MCF 10A (cell line): ENCODE measurements around the gene CRABP1. TPM values are rescaled to one million over a fixed set of nuclear protein-coding genes. Genes with fewer than 3 reads are reported as not detected.

Source experiments
- BruUV-seq: library from RNA; stranded (reverse); fragments of 400-500 nt; replicated peaks from 2 replicates; lab custom pipeline; 2021; lab: Mats Ljungman, UMichigan
- CTCF ChIA-PET: fragments of 300-600 bp; sonication (Branson Sonifier 250); formaldehyde crosslinking; extraction: SDS; loops from one replicate; lab custom pipeline; 2021; ENCODE audit warnings: antibody characterized with exemption, inconsistent platforms; lab: Yijun Ruan, JAX
- POLR2A ChIA-PET: fragments of 300-600, 350-650 bp; sonication (Branson Sonifier 250); formaldehyde crosslinking; extraction: SDS; loops from one replicate; lab custom pipeline; 2020; ENCODE audit warnings: antibody characterized with exemption, inconsistent platforms; lab: Yijun Ruan, JAX
- DNase-seq: peaks from one replicate; pipeline ENCODE4 v3.0.0-alpha.2; 2018; ENCODE audit not compliant: unreplicated experiment
- H3K27ac Mint-ChIP-seq: one replicate; pipeline ENCODE4 v1.8.0; 2022; ENCODE audit warnings: mild to moderate bottlenecking, low read depth, mixed read lengths; ENCODE audit not compliant: unreplicated experiment
- H3K27me3 Mint-ChIP-seq: one replicate; pipeline ENCODE4 v1.8.0; 2022; ENCODE audit warnings: mixed read lengths; ENCODE audit not compliant: insufficient read depth, unreplicated experiment
- H3K36me3 Mint-ChIP-seq: one replicate; pipeline ENCODE4 v1.8.0; 2022; ENCODE audit warnings: mild to moderate bottlenecking, moderate library complexity, mixed read lengths; ENCODE audit not compliant: insufficient read depth, unreplicated experiment
- H3K4me1 Mint-ChIP-seq: one replicate; pipeline ENCODE4 v1.8.0; 2022; ENCODE audit warnings: mixed read lengths; ENCODE audit not compliant: insufficient read depth, unreplicated experiment
- H3K4me3 Mint-ChIP-seq: one replicate; pipeline ENCODE4 v1.8.0; 2022; ENCODE audit warnings: mild to moderate bottlenecking, moderate library complexity, mixed read lengths; ENCODE audit not compliant: unreplicated experiment
- H3K9me3 Mint-ChIP-seq: one replicate; pipeline ENCODE4 v1.8.0; 2022; ENCODE audit warnings: mixed read lengths; ENCODE audit not compliant: unreplicated experiment
- intact Hi-C: fragments of 100-400 bp; cut with micrococcal nuclease; formaldehyde crosslinking; loops from 2 replicates; pipeline ENCODE4 v1.14.1; 2022
- total RNA-seq: library from RNA; stranded (reverse); gene quantifications from 2 replicates; pipeline ENCODE4 v1.2.3, GENCODE V29; 2022
- TF ChIP-seq, protein P1 (sequence below): fragments of 200-600 bp; IDR thresholded peaks from one replicate; pipeline ENCODE4 v1.8.0; 2022; ENCODE audit warnings: antibody characterized with exemption, mild to moderate bottlenecking; ENCODE audit not compliant: unreplicated experiment

Gene CRABP1
- total RNA-seq, 1 experiment from 2014 or later: not detected

DNA sequence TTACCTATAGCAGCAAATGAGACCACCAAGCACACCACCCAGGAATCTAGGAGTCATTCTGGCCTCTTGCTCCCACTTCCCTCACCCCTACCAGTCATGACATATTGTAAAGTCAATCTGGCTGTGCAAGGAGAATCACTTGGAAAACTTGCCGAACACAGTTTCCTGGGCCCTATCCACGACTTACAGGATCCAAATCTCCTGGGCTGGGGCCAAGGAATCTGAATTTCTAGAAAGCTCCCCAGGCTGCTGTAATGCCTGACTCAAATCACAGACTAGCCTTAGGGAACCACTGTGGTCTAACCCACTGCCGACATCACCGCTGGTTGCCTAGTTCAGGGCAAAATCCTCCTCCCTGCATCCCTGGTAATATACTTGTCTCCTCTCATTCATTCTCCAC lies 4.2 kb upstream of the CRABP1 start:
- CTCF ChIA-PET: no interaction called here
- intact Hi-C loops: no loop called here
- POLR2A ChIA-PET: interaction anchor here (0.7 kb wide), 1 partner anchor 37 kb away, joined by 3 read pairs; no protein-coding TSS in a partner anchor
- no peak for DNase-seq
- no peak overlapping the region for H3K27ac Mint-ChIP-seq
- no TSS peak for BruUV-seq
- H3K9me3 Mint-ChIP-seq: no peaks in the 10 kb centered on the region
- H3K36me3 Mint-ChIP-seq: no peaks in the 10 kb centered on the region
- no peak overlapping the region for H3K4me3 Mint-ChIP-seq
- TF ChIP-seq, protein P1, sequence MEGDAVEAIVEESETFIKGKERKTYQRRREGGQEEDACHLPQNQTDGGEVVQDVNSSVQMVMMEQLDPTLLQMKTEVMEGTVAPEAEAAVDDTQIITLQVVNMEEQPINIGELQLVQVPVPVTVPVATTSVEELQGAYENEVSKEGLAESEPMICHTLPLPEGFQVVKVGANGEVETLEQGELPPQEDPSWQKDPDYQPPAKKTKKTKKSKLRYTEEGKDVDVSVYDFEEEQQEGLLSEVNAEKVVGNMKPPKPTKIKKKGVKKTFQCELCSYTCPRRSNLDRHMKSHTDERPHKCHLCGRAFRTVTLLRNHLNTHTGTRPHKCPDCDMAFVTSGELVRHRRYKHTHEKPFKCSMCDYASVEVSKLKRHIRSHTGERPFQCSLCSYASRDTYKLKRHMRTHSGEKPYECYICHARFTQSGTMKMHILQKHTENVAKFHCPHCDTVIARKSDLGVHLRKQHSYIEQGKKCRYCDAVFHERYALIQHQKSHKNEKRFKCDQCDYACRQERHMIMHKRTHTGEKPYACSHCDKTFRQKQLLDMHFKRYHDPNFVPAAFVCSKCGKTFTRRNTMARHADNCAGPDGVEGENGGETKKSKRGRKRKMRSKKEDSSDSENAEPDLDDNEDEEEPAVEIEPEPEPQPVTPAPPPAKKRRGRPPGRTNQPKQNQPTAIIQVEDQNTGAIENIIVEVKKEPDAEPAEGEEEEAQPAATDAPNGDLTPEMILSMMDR: no peak
- no peaks in the 10 kb centered on the region for H3K4me1 Mint-ChIP-seq
- H3K27me3 Mint-ChIP-seq: peaks cover 36% of the 10 kb centered on the region

DNA sequence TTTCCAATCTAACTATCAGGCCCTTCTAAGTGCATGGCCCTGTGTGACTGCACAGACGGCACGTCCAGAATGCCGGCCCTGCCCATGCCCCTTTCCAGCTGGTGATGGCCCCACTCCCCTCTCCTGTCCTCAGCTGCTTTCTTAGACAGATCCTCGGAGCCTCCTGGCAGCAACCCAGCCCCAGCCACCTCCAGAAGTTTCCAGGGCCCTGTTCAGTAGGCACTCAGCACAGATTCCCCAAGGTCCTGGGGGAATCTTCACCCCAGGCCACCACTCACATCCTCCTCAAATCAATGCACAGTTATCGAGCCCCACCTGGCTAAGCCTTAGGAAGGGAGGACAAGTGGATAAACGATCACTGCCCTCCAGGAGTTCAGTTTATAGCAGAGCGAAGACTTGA lies 1.4 kb upstream of the CRABP1 start:
- no peaks in the 10 kb centered on the region for H3K9me3 Mint-ChIP-seq
- TF ChIP-seq, protein P1: no peak
- H3K27me3 Mint-ChIP-seq: peaks cover 63% of the 10 kb centered on the region
- POLR2A ChIA-PET: interaction anchor here (0.7 kb wide), 1 partner anchor 68 kb away, joined by 4 read pairs; no protein-coding TSS in a partner anchor
- no peaks in the 10 kb centered on the region for H3K36me3 Mint-ChIP-seq
- intact Hi-C loops: no loop called here
- no peak overlapping the region for H3K27ac Mint-ChIP-seq
- no peaks in the 10 kb centered on the region for H3K4me1 Mint-ChIP-seq
- CTCF ChIA-PET: no interaction called here
- no peak overlapping the region for H3K4me3 Mint-ChIP-seq
- no TSS peak for BruUV-seq
- no peak for DNase-seq

DNA sequence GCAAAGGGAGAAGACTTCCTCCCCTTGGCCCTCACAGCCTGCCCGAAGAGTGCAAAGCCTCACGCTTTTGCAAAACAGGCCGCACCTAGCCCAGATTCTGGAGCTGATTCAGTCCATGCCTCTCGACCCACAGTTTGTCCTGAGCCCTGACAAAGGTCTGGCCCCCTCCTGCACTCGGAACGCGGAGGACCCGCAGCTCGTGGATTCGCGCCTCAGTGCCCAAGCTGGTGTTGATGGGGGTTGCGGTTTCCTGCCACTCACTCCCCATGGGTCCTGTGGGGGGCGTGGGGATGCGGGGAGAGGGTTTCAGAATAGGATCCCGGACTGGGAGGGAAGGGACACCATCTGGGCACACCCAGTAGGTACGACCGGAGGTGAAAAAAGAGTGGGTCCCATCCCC lies 594 bp upstream of the CRABP1 start:
- POLR2A ChIA-PET: no interaction called here
- no peak for DNase-seq
- no peak overlapping the region for H3K4me3 Mint-ChIP-seq
- TF ChIP-seq, protein P1: no peak
- no peaks in the 10 kb centered on the region for H3K9me3 Mint-ChIP-seq
- CTCF ChIA-PET: interaction anchor here (0.7 kb wide), 1 partner anchor 1249 kb away, joined by 4 read pairs; no protein-coding TSS in a partner anchor
- intact Hi-C loops: no loop called here
- no TSS peak for BruUV-seq
- H3K36me3 Mint-ChIP-seq: no peaks in the 10 kb centered on the region
- H3K27ac Mint-ChIP-seq: no peak overlapping the region
- H3K4me1 Mint-ChIP-seq: no peaks in the 10 kb centered on the region
- H3K27me3 Mint-ChIP-seq: peaks cover 68% of the 10 kb centered on the region

DNA sequence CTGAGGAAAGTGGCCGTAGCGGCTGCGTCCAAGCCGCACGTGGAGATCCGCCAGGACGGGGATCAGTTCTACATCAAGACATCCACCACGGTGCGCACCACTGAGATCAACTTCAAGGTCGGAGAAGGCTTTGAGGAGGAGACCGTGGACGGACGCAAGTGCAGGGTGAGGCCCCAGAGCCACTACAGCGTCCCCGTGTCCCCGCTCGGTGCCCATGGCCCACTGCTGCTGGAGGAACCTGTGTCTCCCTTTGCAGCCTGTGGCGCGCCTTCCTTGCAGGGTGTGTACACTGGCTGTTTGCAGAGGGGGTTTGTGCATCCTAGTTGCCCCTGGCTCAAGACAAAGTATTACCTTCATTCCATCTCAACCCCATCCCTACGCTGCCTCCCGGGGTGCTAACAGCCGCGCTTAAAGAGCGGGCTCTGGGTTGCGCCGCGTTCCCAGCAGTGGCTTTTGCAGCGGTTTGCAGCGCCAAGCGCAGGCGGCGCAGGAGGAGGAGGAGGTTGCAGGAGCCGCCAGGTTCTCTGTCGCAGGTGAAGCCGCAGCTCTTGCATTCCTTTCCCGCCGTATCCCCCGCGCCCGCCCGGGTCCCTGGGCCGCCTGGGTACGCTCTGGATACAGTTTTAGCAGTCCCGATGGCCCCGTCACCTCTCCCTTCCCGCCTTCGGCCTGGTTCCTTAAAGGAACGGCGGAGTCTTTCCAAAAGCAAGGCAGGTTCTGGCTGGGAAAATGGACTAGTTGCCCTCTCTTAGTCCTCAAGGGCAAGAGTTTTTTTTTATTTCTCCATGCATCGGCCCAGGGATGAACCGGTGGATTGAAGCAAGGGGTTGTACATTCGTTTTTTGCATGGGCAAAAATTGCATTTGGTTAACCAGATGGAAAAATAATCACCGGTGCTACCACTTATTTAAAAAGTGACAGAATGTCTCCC lies 1.2 kb downstream of the CRABP1 start:
- Mint-ChIP-seq H3K9me3 (no peaks in the 10 kb centered on the region), H3K36me3 (no peaks in the 10 kb centered on the region), H3K4me1 (no peaks in the 10 kb centered on the region), H3K27ac (no peak overlapping the region), H3K4me3 (no peak overlapping the region), H3K27me3 (peaks cover 68% of the 10 kb centered on the region)
- intact Hi-C loops: no loop called here
- TF ChIP-seq, protein P1: no peak
- ChIA-PET CTCF (no interaction called here), POLR2A (no interaction called here)
- no TSS peak for BruUV-seq
- no peak for DNase-seq
